ENCODE data around the gene GNAQ.
A peak's percentile ranks its signal among the peaks of the same experiment; 100 is the strongest.

The GNAQ gene

GRCh38 chr9:78031893-78032729, 500 bp upstream of the GNAQ start:
- DNase-seq (ENCODE audit: low read depth in 2 of 2), result peak; percentile 91

- no peak for DNase-seq (ENCODE audit: low read depth in 2 of 2)
Observed at GRCh38 chr9:78030553-78031443, 813 bp downstream of the GNAQ start.

GRCh38 chr9:78030296-78030552, 1.4 kb downstream of the GNAQ start:
- no peak for DNase-seq (ENCODE audit: low read depth in 2 of 2)

- DNase-seq (ENCODE audit: low read depth in 2 of 2), result no peak
Observed at GRCh38 chr9:78029551-78030295, 1.9 kb downstream of the GNAQ start.

- DNase-seq (ENCODE audit: low read depth in 2 of 2), result no peak
Observed at GRCh38 chr9:78028926-78029325, 2.7 kb downstream of the GNAQ start.

DNA sequence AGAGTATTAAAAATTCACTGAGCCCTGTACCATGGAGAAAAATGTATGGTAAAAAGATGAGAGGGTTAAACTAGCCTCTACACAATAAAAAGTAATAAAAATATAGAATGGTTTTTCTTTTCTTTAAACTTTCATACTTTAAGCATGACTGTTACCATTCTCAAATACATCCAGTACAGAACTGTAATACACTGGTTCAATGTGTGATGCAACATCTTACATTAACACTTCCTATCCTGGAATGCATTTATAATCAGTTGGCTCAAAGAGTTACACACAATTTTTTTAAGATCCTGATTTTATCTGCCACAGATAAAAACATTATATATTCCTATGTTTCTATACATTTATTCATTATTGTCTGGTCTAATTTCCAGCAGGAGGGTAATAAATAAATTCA, 4.7 kb downstream of the GNAQ start:
- no peak for DNase-seq (ENCODE audit: low read depth in 2 of 2)

- DNase-seq (ENCODE audit: low read depth in 2 of 2), result no peak
Observed at GRCh38 chr9:78026416-78026815, 5.2 kb downstream of the GNAQ start.

DNA sequence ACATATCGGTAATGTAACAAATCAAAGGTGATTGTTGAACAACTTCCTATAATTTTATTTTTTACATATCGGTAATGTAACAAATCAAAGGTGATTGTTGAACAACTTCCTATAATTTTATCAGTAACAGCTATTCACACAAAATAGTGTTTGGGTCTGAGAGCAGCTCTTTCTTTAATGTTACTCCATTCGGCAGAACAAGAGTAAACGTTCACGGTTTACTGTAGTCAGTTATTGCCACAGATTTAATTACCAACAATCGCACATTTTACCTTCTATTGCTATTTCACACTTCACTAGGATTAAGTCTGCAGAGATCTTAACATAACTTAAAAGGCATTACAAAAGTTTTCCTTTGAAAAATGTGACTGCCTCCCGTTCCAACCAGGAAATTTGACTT, 6.4 kb downstream of the GNAQ start:
- no peak for DNase-seq (ENCODE audit: low read depth in 2 of 2)

- DNase-seq (ENCODE audit: low read depth in 2 of 2), result no peak
Observed at GRCh38 chr9:78023003-78023741, 8.4 kb downstream of the GNAQ start.

- DNase-seq (ENCODE audit: low read depth in 2 of 2), result no peak
Observed at GRCh38 chr9:78021697-78022096, 9.9 kb downstream of the GNAQ start.

- no peak for DNase-seq (ENCODE audit: low read depth in 2 of 2)
Observed at GRCh38 chr9:78017190-78017693, 14.4 kb downstream of the GNAQ start.

DNA sequence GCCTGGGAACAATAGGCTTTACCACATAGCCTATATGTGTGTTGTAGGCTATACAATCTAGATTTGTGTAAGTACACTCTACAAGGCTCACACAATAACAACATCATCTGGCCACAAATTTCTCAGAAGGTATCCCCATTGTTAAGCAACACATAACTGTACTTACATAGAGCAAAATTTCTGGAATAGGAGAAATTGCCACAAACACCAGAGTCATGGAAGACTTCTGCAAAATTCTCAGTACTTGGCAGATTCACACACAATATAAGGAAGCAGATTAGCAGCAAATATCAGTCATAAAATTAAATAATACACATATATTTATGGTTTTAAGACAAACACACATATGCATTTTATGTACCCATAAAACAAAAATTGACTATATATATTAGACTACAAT, 16.4 kb downstream of the GNAQ start:
- DNase-seq (ENCODE audit: low read depth in 2 of 2), result no peak

- DNase-seq (ENCODE audit: low read depth in 2 of 2), result no peak
Observed at GRCh38 chr9:78014776-78015175, 16.8 kb downstream of the GNAQ start.

- no peak for DNase-seq (ENCODE audit: low read depth in 2 of 2)
Observed at GRCh38 chr9:78013934-78014333, 17.7 kb downstream of the GNAQ start.

DNA sequence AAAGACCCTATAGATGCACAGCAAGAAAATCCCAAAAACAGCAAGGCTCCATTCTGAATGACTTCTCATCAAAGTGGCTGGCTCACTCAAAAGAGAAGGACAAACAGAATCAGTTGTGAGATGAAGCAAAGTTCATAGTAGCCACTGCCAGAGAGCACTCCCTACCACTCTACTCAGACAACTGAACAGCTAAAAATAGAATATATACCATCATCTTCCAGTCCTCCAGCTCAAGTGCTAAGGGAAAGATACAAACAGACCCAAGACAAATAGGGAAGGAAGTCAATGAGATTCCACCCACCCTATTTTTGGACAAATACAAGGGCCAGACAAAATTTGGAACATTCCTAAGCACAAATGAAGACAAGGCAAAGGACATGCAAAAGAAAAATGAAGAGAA, 20.6 kb downstream of the GNAQ start:
- no peak for DNase-seq (ENCODE audit: low read depth in 2 of 2)

GRCh38 chr9:78010445-78010844, 21.2 kb downstream of the GNAQ start:
- no peak for DNase-seq (ENCODE audit: low read depth in 2 of 2)

GRCh38 chr9:78009186-78009585, 22.4 kb downstream of the GNAQ start:
- no peak for DNase-seq (ENCODE audit: low read depth in 2 of 2)

GRCh38 chr9:78006734-78007133, 24.9 kb downstream of the GNAQ start:
- no peak for DNase-seq (ENCODE audit: low read depth in 2 of 2)

DNA sequence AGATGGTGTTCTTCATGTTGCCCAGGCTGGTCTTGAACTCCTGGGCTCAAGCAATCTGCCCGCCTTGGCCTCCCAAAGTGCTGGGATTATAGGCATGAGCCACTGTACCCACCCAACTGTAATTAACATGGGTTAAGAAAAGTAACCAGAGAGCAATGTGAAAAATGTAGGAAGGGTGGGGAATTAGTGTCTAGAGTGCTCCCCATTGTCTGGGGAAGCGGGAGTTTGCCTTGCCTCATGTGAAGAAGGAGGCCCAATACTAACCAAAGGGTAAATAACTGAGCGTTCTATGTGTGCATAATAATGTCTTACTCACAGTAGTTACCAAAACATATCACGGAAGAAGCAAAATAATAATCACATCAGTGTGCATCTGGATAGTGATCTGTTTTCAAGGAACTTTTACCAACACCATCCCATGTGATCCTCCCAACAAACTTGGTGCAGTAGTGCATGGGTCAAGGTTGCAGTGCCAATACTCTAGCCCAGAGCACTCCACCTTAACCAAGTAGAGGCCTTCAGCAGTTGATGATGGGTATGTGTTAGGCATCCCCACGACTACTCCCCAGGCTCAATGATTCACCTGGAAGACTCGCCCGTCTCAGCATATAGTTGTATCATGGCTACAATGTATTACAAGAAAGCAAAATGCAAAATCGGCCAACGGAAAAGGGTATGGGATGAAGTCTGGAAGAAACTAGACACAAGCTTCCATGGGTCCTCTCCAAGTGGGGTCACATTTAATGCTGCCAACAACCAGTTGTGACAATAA, 26.2 kb downstream of the GNAQ start:
- DNase-seq (ENCODE audit: low read depth in 2 of 2), result no peak

- DNase-seq (ENCODE audit: low read depth in 2 of 2), result no peak
Observed at GRCh38 chr9:78004478-78005229, 27.0 kb downstream of the GNAQ start.

All from fibroblast of skin of left biceps (primary cell).